ENCODE results near the gene EFCAB6. TPM values are rescaled to one million over a fixed set of nuclear protein-coding genes. Genes with fewer than 3 reads are reported as not detected.

Gene EFCAB6
- total RNA-seq, 2 donors from 2014 or later, result 3.3 to 10.5 TPM

DNA sequence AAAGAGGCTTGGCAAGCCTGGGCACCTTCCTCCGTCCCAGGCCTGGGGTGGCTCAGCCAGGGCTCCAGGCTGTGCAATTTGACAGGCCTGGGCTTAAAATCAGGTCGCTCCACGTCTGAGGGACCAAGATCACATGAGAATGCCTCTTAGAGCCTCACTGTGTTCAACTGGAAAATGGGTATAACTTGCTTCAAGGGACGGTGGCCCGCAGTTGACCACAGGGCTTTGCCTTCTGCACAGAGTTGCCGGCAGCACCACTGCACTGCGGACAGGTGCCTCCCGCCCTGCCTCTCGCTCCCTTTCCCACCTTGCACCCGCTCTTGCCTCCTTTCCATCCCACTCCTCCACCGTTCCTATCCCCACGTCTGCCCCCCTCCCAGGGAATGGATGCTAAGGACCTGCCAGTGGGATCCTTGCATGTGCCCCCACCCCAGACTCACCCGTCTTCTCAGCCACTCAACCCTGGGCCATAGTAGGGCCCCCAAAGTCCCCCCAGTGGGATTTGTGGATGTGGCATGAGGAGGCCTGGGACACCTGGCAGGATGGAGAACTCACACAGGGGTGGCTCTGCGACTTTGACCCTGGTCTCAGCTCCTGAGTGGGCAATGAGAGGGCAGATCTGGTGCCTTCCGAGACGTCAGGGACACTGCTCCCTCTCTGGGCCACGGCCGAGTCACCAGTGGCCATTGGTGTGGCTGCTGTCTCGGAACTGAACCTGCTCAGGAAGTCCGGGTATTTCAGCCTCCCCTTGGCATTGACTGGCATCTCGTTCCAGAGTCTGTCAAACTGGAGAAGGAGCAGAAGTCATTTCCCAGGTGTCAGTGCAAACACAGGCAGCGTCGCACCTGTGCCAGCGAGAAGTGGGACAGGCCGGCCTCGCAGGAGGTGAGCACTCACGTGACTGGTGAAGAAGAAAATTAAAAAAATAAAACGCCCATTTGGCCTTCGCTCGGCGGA, 272.3 kb downstream of the EFCAB6 start:
- WGBS, result 87% methylated on average over 31 of the region's 31 CpGs
- Histone ChIP-seq H3K4me3 (no peak overlapping the region), H3K27me3 (replicated peaks; ENCODE audit: insufficient read depth) (no peaks in the 10 kb centered on the region), H3K4me1 (replicated peaks) (no peaks in the 10 kb centered on the region), H3K36me3 (no peaks in the 10 kb centered on the region), H3K27ac (no peak overlapping the region), H3K9me3 (no peaks in the 10 kb centered on the region)
- TF ChIP-seq POLR2A (IDR thresholded peaks at IDR 0.05) (no peak), POLR2AphosphoS5 (IDR thresholded peaks at IDR 0.05) (no peak)
- TF ChIP-seq, protein P1, sequence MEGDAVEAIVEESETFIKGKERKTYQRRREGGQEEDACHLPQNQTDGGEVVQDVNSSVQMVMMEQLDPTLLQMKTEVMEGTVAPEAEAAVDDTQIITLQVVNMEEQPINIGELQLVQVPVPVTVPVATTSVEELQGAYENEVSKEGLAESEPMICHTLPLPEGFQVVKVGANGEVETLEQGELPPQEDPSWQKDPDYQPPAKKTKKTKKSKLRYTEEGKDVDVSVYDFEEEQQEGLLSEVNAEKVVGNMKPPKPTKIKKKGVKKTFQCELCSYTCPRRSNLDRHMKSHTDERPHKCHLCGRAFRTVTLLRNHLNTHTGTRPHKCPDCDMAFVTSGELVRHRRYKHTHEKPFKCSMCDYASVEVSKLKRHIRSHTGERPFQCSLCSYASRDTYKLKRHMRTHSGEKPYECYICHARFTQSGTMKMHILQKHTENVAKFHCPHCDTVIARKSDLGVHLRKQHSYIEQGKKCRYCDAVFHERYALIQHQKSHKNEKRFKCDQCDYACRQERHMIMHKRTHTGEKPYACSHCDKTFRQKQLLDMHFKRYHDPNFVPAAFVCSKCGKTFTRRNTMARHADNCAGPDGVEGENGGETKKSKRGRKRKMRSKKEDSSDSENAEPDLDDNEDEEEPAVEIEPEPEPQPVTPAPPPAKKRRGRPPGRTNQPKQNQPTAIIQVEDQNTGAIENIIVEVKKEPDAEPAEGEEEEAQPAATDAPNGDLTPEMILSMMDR (IDR thresholded peaks at IDR 0.05), result no peak
- DNase-seq (ENCODE audit: low spot score), result no peak
- intact Hi-C loops (cut with DNase I), result no loop called here

DNA sequence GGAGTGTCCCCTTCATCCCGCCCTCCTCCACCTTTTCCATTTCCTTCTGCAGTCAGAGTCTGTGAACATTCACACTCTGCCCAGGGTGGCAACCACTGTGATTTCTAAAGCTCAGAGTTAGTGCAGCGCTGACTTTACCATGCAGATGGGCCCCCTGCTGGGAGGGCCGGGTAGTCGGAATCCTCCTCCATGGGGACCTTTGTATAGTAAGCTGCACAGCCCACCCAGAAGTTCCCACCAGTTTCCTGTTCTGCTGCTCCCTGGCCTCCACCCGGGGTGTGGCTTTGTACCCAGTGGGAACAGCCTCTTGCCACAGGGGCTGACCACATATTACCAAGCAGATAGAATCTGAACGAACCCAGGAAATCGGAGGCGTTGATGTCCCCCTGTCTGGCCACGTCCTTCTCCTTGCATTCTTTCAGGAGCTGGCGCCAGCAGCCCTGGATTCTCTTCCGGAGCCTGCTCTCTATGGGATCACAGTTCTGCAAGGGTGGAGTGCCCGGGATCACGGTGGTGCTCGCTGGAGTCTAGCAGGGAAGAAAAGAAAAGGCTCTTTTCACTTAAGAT, 275.0 kb downstream of the EFCAB6 start:
- H3K9me3 ChIP-seq, result no peaks in the 10 kb centered on the region
- H3K27me3 ChIP-seq (replicated peaks; ENCODE audit: insufficient read depth), result no peaks in the 10 kb centered on the region
- 95% methylated on average over 14 of the region's 14 CpGs for WGBS
- DNase-seq (ENCODE audit: low spot score), result no peak
- TF ChIP-seq POLR2AphosphoS5 (IDR thresholded peaks at IDR 0.05) (no peak), POLR2A (IDR thresholded peaks at IDR 0.05) (no peak)
- TF ChIP-seq, protein P1 (IDR thresholded peaks at IDR 0.05), result no peak
- H3K4me3 ChIP-seq, result no peak overlapping the region
- H3K27ac ChIP-seq, result no peak overlapping the region
- no peaks in the 10 kb centered on the region for H3K36me3 ChIP-seq
- no peaks in the 10 kb centered on the region for H3K4me1 ChIP-seq (replicated peaks)
- intact Hi-C loops (cut with DNase I), result no loop called here

DNA sequence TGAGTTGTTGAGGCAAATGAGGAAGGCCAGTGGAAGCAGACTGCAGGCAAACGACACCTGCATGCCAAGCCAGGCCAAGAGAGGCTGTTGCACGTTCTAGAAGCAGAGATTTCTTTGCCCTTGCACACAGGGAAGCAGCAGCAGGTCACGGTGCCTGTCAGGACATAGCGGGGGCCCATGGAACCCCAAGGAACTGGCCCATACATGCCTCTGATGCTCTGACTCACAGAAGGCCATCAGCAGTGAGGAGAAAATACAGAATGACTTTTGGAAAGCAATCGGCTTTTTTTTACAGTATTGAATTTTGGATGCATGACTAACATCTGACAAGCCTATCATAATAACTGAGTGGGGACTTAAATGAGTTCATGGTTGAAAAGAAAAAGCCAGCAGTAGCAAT, 276.4 kb downstream of the EFCAB6 start:
- no peaks in the 10 kb centered on the region for H3K9me3 ChIP-seq
- no peaks in the 10 kb centered on the region for H3K4me1 ChIP-seq (replicated peaks)
- no peak overlapping the region for H3K27ac ChIP-seq
- intact Hi-C loops (cut with DNase I), result no loop called here
- H3K36me3 ChIP-seq, result no peaks in the 10 kb centered on the region
- H3K4me3 ChIP-seq, result no peak overlapping the region
- TF ChIP-seq POLR2AphosphoS5 (IDR thresholded peaks at IDR 0.05) (no peak), POLR2A (IDR thresholded peaks at IDR 0.05) (no peak)
- TF ChIP-seq, protein P1 (IDR thresholded peaks at IDR 0.05), result no peak
- no peaks in the 10 kb centered on the region for H3K27me3 ChIP-seq (replicated peaks; ENCODE audit: insufficient read depth)
- WGBS, result 50% methylated on average over 5 of the region's 5 CpGs
- no peak for DNase-seq (ENCODE audit: low spot score)

DNA sequence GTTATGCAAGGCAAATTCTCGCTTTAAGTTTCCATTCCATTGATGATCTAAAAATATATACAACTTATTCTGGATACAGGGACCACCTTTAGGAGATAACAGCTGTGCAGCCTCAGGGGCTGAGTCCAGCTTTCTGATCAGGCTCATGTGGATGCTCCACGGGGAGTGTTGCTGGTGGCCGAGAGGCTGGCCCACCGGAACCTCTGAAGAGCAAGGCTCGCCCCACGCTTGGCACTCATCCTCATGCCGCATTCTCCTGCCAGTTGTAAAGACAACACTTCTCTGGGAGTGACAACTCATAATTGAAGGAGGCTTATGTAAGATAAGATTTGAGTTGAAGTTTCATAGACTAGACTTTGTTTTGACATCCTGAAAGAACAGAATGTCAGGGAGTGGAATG, 276.8 kb downstream of the EFCAB6 start:
- DNase-seq (ENCODE audit: low spot score), result no peak

More for the DNA sequence above, 276.8 kb downstream of the EFCAB6 start:
- TF ChIP-seq, protein P1 (IDR thresholded peaks at IDR 0.05), result no peak
- TF ChIP-seq POLR2AphosphoS5 (IDR thresholded peaks at IDR 0.05) (no peak), POLR2A (IDR thresholded peaks at IDR 0.05) (no peak)
- WGBS, result 81% methylated on average over 7 of the region's 7 CpGs
- Histone ChIP-seq H3K9me3 (no peaks in the 10 kb centered on the region), H3K36me3 (no peaks in the 10 kb centered on the region), H3K4me1 (replicated peaks) (no peaks in the 10 kb centered on the region), H3K27me3 (replicated peaks; ENCODE audit: insufficient read depth) (no peaks in the 10 kb centered on the region), H3K4me3 (no peak overlapping the region), H3K27ac (no peak overlapping the region)
- intact Hi-C loops (cut with DNase I), result no loop called here
